Mesodermal cell (in vitro differentiated cells): Measurements from ENCODE around the gene NCDN.

Experiments used
- H3K27ac ChIP-seq: 2 replicates; pipeline ENCODE4 v1.7.0; 2013; ENCODE audit warnings: mild to moderate bottlenecking, low read depth, low read length, moderate library complexity; ENCODE audit not compliant: severe bottlenecking
- H3K36me3 ChIP-seq: 2 replicates; pipeline ENCODE4 v1.7.1; 2013; ENCODE audit warnings: mild to moderate bottlenecking, low read length, moderate library complexity; ENCODE audit not compliant: control insufficient read depth, insufficient read depth
- H3K4me1 ChIP-seq: one replicate; pipeline ENCODE4 v1.7.1; 2013; ENCODE audit warnings: mild to moderate bottlenecking, low read length; ENCODE audit not compliant: insufficient read depth, control insufficient read depth, poor library complexity, severe bottlenecking
- H3K4me3 ChIP-seq: 2 replicates; pipeline ENCODE4 v1.7.0; 2013; ENCODE audit warnings: low read length, control low read depth, mild to moderate bottlenecking; ENCODE audit not compliant: insufficient read depth, poor library complexity, severe bottlenecking; ENCODE audit errors: extremely low read depth
- H3K9me3 ChIP-seq: 2 replicates; pipeline ENCODE4 v1.7.1; 2013; ENCODE audit warnings: mild to moderate bottlenecking, low read length, moderate library complexity; ENCODE audit not compliant: control insufficient read depth
- WGBS, 2 experiments: methylation state at CpG; one replicate each; pipeline ENCODE4 v1.1.5; 2013; ENCODE audit warnings: missing lambda C conversion rate in 2 of 2; ENCODE audit not compliant: insufficient coverage in 2 of 2; 5-methylcytosine and 5-hydroxymethylcytosine counted together

NCDN gene

DNA sequence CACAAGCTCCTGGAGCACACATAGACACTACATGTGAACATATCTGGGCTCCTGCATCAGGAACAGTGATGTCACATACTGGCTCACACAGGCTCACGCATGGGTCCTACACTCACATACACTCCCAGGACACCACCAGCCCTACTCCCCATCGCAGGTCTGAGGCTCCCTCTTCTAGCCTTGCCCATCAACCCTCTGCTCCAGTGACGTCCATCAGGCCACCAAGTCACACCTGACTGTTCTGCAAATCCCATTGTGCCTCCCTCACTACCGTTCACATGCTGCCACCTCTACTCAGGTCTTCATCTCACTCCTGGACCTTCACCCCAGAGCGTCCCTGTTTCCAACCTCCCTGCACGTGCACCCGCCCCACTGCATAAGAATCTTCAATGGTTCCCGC is 33.6 kb downstream of the NCDN start:
- 86 to 90% methylated on average over 7 of the region's 8 CpGs for WGBS, 2 experiments
- H3K9me3 ChIP-seq: no peaks in the 10 kb centered on the region
- no peak overlapping the region for H3K27ac ChIP-seq
- H3K36me3 ChIP-seq: peaks cover 6% of the 10 kb centered on the region
- no peak overlapping the region for H3K4me3 ChIP-seq
- no peaks in the 10 kb centered on the region for H3K4me1 ChIP-seq

- peaks cover 11% of the 10 kb centered on the region for H3K36me3 ChIP-seq
- H3K4me3 ChIP-seq: no peak overlapping the region
- H3K27ac ChIP-seq: no peak overlapping the region
- no peaks in the 10 kb centered on the region for H3K4me1 ChIP-seq
- H3K9me3 ChIP-seq: no peaks in the 10 kb centered on the region
- 94 to 95% methylated on average over 7 to 8 of the region's 8 CpGs for WGBS, 2 experiments
These were observed 35.6 kb downstream of the NCDN start for GRCh38 chr1:35592991-35593769.

DNA sequence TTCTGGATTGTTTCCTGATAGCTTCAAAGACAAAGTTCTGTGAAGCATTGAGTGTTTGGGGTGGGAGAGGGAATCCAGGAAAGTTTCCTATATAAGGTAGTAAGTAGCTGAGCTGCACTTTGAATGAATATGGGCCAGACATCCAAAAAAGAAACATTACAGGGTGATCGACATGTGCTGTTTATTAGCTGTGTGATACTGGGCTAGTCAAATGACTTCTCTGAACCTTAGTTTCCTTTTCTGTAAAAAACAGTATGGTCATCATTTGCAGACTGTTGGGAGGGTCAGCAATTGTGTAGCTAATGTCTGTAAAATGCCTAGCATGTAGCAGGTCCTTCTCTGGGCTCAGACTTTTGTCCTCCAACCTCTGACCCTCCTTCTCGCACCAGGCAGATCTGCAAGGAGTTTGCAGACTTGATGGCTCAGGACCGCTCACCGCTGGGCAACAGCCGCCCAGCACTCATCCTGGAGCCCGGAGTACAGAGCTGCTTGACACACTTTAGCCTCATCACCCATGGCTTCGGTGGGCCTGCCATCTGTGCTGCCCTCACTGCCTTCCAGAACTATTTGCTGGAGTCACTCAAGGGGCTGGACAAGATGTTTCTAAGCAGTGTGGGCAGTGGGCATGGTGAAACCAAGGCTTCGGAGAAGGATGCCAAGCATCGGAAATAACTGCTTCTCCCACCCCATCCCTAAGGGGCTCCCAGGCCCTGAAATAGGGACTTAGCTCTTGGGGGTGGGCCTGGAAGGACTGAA is 36.6 kb downstream of the NCDN start:
- WGBS, 2 experiments: 93 to 95% methylated on average over 7 of the region's 9 CpGs
- H3K36me3 ChIP-seq: peaks cover 15% of the 10 kb centered on the region
- H3K27ac ChIP-seq: no peak overlapping the region
- H3K9me3 ChIP-seq: no peaks in the 10 kb centered on the region
- H3K4me3 ChIP-seq: no peak overlapping the region
- no peaks in the 10 kb centered on the region for H3K4me1 ChIP-seq

- Histone ChIP-seq H3K27ac (no peak overlapping the region), H3K4me1 (no peaks in the 10 kb centered on the region), H3K4me3 (no peak overlapping the region), H3K36me3 (peaks cover 26% of the 10 kb centered on the region), H3K9me3 (no peaks in the 10 kb centered on the region)
- WGBS, 2 experiments: 98 to 100% methylated on average over 4 of the region's 7 CpGs
These were observed 38.1 kb downstream of the NCDN start for GRCh38 chr1:35595684-35596083.

GRCh38 chr1:35597870-35598269 is 40.3 kb downstream of the NCDN start:
- no peaks in the 10 kb centered on the region for H3K9me3 ChIP-seq
- WGBS, 2 experiments: 95 to 96% methylated on average over 3 of the region's 5 CpGs
- H3K36me3 ChIP-seq: peaks cover 48% of the 10 kb centered on the region
- H3K4me1 ChIP-seq: peaks cover 2% of the 10 kb centered on the region
- no peak overlapping the region for H3K4me3 ChIP-seq
- no peak overlapping the region for H3K27ac ChIP-seq

DNA sequence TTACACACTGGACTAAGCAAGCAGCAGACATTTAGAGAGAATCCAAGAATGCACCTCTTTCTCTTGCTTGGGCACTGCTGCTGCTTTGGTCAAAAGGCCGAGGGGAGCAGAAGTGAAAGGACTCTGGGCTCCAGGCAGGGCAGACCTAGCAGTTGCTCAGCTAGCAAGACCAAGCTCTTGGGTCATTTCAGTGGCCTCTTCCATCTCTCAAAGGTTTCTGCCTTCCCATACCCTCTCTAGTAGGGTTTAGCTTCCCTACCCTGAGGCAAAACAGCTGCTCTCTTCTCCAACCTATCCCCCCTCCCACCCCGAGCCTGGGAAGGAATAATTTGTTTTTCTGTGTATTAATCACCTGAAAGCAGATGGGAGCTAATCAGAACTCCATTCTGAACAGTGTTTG is 41.3 kb downstream of the NCDN start:
- Histone ChIP-seq H3K36me3 (peaks cover 58% of the 10 kb centered on the region), H3K27ac (no peak overlapping the region), H3K4me1 (peaks cover 10% of the 10 kb centered on the region), H3K9me3 (no peaks in the 10 kb centered on the region), H3K4me3 (no peak overlapping the region)
- WGBS, 2 experiments: 93 to 100% methylated on average over 1 of the region's 2 CpGs

- WGBS, 2 experiments: 96 to 97% methylated on average over 3 of the region's 3 CpGs
- Histone ChIP-seq H3K36me3 (peaks cover 58% of the 10 kb centered on the region), H3K4me3 (no peak overlapping the region), H3K4me1 (peaks cover 15% of the 10 kb centered on the region), H3K27ac (no peak overlapping the region), H3K9me3 (no peaks in the 10 kb centered on the region)
These were observed 41.8 kb downstream of the NCDN start for GRCh38 chr1:35599411-35599810.

- WGBS, 2 experiments: 91 to 100% methylated on average over 2 to 3 of the region's 3 CpGs
- Histone ChIP-seq H3K27ac (no peak overlapping the region), H3K36me3 (peaks cover 60% of the 10 kb centered on the region), H3K4me3 (no peak overlapping the region), H3K9me3 (no peaks in the 10 kb centered on the region), H3K4me1 (peaks cover 27% of the 10 kb centered on the region)
These were observed 43.0 kb downstream of the NCDN start for GRCh38 chr1:35600593-35600992.

DNA sequence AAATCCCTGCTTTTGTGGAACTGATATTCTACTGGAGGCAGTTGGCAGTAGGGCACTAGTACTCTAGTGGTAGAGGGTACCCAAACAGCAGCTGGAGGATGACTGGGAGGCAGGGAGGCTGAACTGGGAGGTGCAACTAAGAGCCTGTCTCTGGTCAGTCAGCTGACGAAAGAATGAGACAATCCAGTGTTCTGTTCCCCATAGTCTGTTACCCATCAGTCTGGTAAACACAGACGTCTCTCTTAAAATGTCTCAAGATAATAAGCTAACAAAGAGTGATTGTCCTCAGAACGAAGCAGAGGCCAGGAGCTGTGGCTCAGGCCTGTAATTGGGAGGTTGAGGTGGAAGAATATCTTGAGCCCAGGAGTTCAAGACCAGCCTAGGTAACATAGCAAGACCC is 45.9 kb downstream of the NCDN start:
- no peaks in the 10 kb centered on the region for H3K9me3 ChIP-seq
- 60% methylated on average over 1 of the region's 3 CpGs; no CpG with 5 or more reads in 1 of the 2 experiments for WGBS, 2 experiments
- peaks cover 74% of the 10 kb centered on the region for H3K36me3 ChIP-seq
- no peak overlapping the region for H3K4me3 ChIP-seq
- H3K27ac ChIP-seq: peak overlapping the region; percentile 42
- H3K4me1 ChIP-seq: peaks cover 33% of the 10 kb centered on the region

DNA sequence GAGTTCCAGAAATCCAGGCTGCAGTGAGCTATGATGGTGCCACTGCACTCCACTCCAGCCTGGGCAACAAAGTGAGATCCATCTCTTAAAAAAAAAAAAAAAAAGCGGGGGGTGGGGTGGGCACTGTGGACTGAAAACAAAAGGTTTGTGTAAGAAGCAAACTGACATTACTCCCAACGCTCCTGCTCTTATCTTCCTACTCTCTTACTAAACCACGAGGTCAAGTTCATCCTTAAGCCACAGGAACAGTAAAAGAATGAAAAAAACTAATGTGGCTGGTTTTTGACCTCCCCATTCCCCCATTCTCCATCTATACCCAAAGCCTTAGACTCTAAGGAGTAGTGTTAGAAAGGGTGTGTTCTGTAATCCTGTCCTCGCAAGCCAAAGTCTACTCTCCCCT is 46.3 kb downstream of the NCDN start:
- H3K27ac ChIP-seq: peak overlapping the region; percentile 42
- H3K9me3 ChIP-seq: no peaks in the 10 kb centered on the region
- peaks cover 76% of the 10 kb centered on the region for H3K36me3 ChIP-seq
- WGBS, 2 experiments: no CpG with 5 or more reads among the region's 4 CpGs
- peaks cover 33% of the 10 kb centered on the region for H3K4me1 ChIP-seq
- H3K4me3 ChIP-seq: no peak overlapping the region
